Panc1 (cell line): Measurements from ENCODE around the gene ECHDC3. TPM values are rescaled to one million over a fixed set of nuclear protein-coding genes. Genes with fewer than 3 reads are reported as not detected.

ENCODE experiments used
- ATAC-seq: fragments of 200-7000 bp; cut with Tn5 transposase; 2 replicates; pipeline ENCODE4 v1.9.1; 2020; ENCODE audit warnings: mild to moderate bottlenecking, moderate library complexity
- BruUV-seq: library from RNA; stranded (reverse); fragments of 400-500 nt; replicated peaks from 2 replicates; lab custom pipeline; 2021; lab: Mats Ljungman, UMichigan
- CTCF ChIA-PET: fragments of 300-600 bp; sonication (Branson Sonifier 250); formaldehyde crosslinking; loops from one replicate; lab custom pipeline; 2022; ENCODE audit warnings: antibody characterized with exemption; lab: Charles Lee
- POLR2A ChIA-PET: fragments of 300-600 bp; sonication (Branson Sonifier 250); formaldehyde crosslinking; loops from one replicate; lab custom pipeline; 2022; ENCODE audit warnings: antibody characterized with exemption; lab: Charles Lee
- DNase-seq: peaks from one replicate; pipeline ENCODE4 v3.0.0-alpha.2; 2010; ENCODE audit warnings: low read depth, low spot score
- H3K27ac ChIP-seq: 2 replicates; pipeline ENCODE4 v1.5.1; 2011; ENCODE audit warnings: mild to moderate bottlenecking, low read length, inconsistent platforms
- H3K27me3 ChIP-seq: fragments of 200-500 bp; sonication (Bioruptor generic); 2 replicates; pipeline ENCODE4 v1.6.0; 2014; ENCODE audit warnings: low read length, inconsistent platforms; ENCODE audit not compliant: control insufficient read depth, insufficient read depth
- H3K36me3 ChIP-seq: fragments of 200-500 bp; sonication (Bioruptor generic); 2 replicates; pipeline ENCODE4 v1.5.1; 2014; ENCODE audit warnings: inconsistent platforms, mild to moderate bottlenecking, low read length, moderate library complexity; ENCODE audit not compliant: control insufficient read depth, insufficient read depth
- H3K4me1 ChIP-seq: 2 replicates; pipeline ENCODE4 v1.5.1; 2011; ENCODE audit warnings: inconsistent platforms, mild to moderate bottlenecking, low read length, moderate library complexity; ENCODE audit not compliant: control insufficient read depth, insufficient read depth
- H3K4me3 ChIP-seq, 2 experiments: 2 replicates each; pipeline ENCODE4 v1.5.1; 2011 to 2012; ENCODE audit warnings: low read depth in 2 of 2, low read length in 2 of 2, mild to moderate bottlenecking in 2 of 2, inconsistent platforms in 1 of 2, moderate library complexity in 1 of 2
- H3K9me3 ChIP-seq: fragments of 200-500 bp; sonication (Bioruptor generic); 2 replicates; pipeline ENCODE4 v1.5.1; 2014; ENCODE audit warnings: low read depth, mild to moderate bottlenecking, inconsistent platforms, low read length, moderate library complexity; ENCODE audit not compliant: control insufficient read depth, insufficient read depth
- CTCF ChIP-seq: fragments of 450-650 bp; IDR thresholded peaks from 2 replicates; pipeline ENCODE4 v1.5.1; 2017; ENCODE audit warnings: mild to moderate bottlenecking
- POLR2AphosphoS5 ChIP-seq: IDR thresholded peaks from 2 replicates; pipeline ENCODE4 v1.6.1; 2012; ENCODE audit warnings: mild to moderate bottlenecking, low read depth, low read length, moderate library complexity
- REST ChIP-seq, 2 experiments: IDR thresholded peaks; 2 replicates each; pipeline ENCODE4 v1.6.1; 2011 to 2012; ENCODE audit warnings: low read depth in 2 of 2, control low read depth in 1 of 2, low read length in 1 of 2, mild to moderate bottlenecking in 1 of 2, moderate library complexity in 1 of 2; ENCODE audit not compliant: insufficient read depth in 1 of 2
- SIN3A ChIP-seq: IDR thresholded peaks from 2 replicates; pipeline ENCODE4 v1.6.1; 2012; ENCODE audit warnings: low read depth, mild to moderate bottlenecking, low read length, moderate library complexity, borderline replicate concordance; ENCODE audit not compliant: insufficient read depth
- TCF7L2 ChIP-seq: IDR thresholded peaks from 2 replicates; pipeline ENCODE4 v1.6.1; 2011; ENCODE audit warnings: mild to moderate bottlenecking, low read depth, low read length, inconsistent platforms
- in situ Hi-C: cut with HindIII; loops from 2 replicates; pipeline ENCODE4 v1.10.0; 2016; ENCODE audit warnings: low sequenced_read_pairs, low pct_unique_long_range_greater_than_20kb
- intact Hi-C: fragments of 100-400 bp; cut with micrococcal nuclease; formaldehyde crosslinking; loops from one replicate; pipeline ENCODE4 v1.10.0; 2022; ENCODE audit not compliant: unreplicated experiment
- total RNA-seq: library from RNA; stranded (reverse); gene quantifications from one replicate; pipeline ENCODE4 v1.2.1, GENCODE V29; 2021; ENCODE audit not compliant: unreplicated experiment

The ECHDC3 gene
- total RNA-seq, 1 experiment from 2014 or later, result 5.8 TPM

- ChIA-PET POLR2A (no interaction called here), CTCF (no interaction called here)
- Histone ChIP-seq H3K27ac (no peak overlapping the region), H3K4me3 (no peak overlapping the region), H3K36me3 (no peaks in the 10 kb centered on the region), H3K9me3 (no peaks in the 10 kb centered on the region), H3K4me1 (no peaks in the 10 kb centered on the region), H3K27me3 (no peaks in the 10 kb centered on the region)
- DNase-seq (no peak), ATAC-seq (no peak)
- TF ChIP-seq SIN3A (no peak), POLR2AphosphoS5 (no peak), TCF7L2 (no peak), CTCF (no peak), REST (IDR thresholded peaks at IDR 0.05; ENCODE audit: insufficient read depth in 1 of 2, low read depth in 2 of 2, low read length in 1 of 2) (no peak)
- in situ Hi-C loops, result no loop called here
- no TSS peak for BruUV-seq
- intact Hi-C loops, result no loop called here
These were observed 38.1 kb upstream of the ECHDC3 start for GRCh38 chr10:11704092-11704491.

- ChIA-PET CTCF (no interaction called here), POLR2A (no interaction called here)
- no TSS peak for BruUV-seq
These were observed 36.5 kb upstream of the ECHDC3 start for GRCh38 chr10:11705722-11706121.

More at GRCh38 chr10:11705722-11706121, 36.5 kb upstream of the ECHDC3 start:
- Histone ChIP-seq H3K4me1 (no peaks in the 10 kb centered on the region), H3K27ac (no peak overlapping the region), H3K9me3 (no peaks in the 10 kb centered on the region), H3K4me3 (no peak overlapping the region), H3K36me3 (no peaks in the 10 kb centered on the region), H3K27me3 (no peaks in the 10 kb centered on the region)
- intact Hi-C loops, result no loop called here
- no peak for TF ChIP-seq CTCF
- no peak for TF ChIP-seq REST (IDR thresholded peaks at IDR 0.05; ENCODE audit: insufficient read depth in 1 of 2, low read depth in 2 of 2, low read length in 1 of 2)
- TF ChIP-seq SIN3A, result no peak
- TF ChIP-seq POLR2AphosphoS5, result no peak
- no peak for TF ChIP-seq TCF7L2
- in situ Hi-C loops, result no loop called here
- ATAC-seq (no peak), DNase-seq (no peak)
